Measurements from ENCODE around the gene ARID5B. TPM values are rescaled to one million over a fixed set of nuclear protein-coding genes. Genes with fewer than 3 reads are reported as not detected.

ARID5B gene
- total RNA-seq, 1 donor from 2014 or later: 22.8 TPM

DNA sequence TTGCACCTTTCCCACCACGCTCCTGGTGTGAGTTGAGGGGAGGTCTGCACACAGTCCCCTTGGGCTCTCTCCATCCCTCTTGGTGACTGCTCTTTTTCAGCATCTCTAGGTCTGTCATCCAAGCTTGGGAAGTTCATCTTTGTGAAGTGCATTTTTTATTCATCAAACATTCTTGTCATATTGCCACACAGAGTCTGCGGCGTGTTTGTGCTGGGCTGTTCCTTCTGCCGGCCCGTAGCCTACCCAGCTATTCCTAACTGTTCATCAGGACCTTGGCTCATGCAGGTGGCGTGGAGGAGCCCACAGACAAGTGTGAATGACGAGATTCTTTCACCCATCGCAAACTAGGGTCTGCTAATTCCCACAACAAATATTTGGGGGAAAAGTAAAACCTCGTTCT, 202.4 kb downstream of the ARID5B start:
- no peak for DNase-seq (ENCODE audit: low read depth)
- TF ChIP-seq CTCF (conservative IDR thresholded peaks at IDR 0.05; ENCODE audit: low read depth, low read length): no peak
- H3K4me3 ChIP-seq (ENCODE audit: low read depth, low read length): no peak overlapping the region

GRCh38 chr10:62106929-62107519, 205.5 kb downstream of the ARID5B start:
- no peak for TF ChIP-seq CTCF (conservative IDR thresholded peaks at IDR 0.05; ENCODE audit: low read depth, low read length)
- no peak for DNase-seq (ENCODE audit: low read depth)
- no peak overlapping the region for H3K4me3 ChIP-seq (ENCODE audit: low read depth, low read length)

DNA sequence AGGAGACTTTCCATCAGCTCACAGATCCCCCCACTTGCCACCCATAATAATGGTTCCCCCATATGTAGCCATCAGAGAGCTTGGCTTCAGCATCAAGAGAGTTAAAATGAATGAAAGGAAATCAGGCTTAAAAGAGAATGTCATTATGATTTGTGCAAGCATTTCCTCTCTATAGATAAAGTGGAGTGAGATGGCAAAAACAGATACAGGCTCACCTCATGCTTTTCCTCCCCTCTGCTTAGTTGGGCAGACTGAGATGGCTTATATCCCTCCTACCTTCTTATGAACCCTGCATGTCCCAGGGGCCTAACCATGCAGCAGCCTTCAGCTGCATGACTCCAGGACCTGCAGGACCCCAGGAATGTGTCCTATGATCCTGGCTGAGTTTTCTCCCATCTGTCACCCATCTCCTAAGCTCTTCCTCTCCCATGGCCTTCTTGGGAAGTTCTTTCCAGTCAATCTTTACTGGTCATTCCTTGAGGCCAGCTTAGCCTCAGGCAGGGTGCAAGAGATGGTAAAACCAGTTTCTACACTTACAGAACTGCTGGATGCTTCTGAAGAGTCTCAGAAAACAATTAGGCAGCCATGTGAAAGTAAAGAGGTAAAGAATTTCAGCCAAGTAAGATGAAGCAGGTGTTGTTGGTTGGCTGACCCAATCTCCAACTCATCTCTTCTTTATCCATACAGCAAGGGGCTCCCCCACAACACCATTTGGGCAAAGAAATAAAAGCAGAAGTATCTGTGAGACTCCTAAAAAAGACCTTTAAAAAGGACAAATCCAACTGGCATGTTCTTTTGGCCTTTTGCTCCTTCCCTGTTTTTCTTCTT, 207.5 kb downstream of the ARID5B start:
- no peak overlapping the region for H3K4me3 ChIP-seq (ENCODE audit: low read depth, low read length)
- no peak for TF ChIP-seq CTCF (conservative IDR thresholded peaks at IDR 0.05; ENCODE audit: low read depth, low read length)
- no peak for DNase-seq (ENCODE audit: low read depth)

DNA sequence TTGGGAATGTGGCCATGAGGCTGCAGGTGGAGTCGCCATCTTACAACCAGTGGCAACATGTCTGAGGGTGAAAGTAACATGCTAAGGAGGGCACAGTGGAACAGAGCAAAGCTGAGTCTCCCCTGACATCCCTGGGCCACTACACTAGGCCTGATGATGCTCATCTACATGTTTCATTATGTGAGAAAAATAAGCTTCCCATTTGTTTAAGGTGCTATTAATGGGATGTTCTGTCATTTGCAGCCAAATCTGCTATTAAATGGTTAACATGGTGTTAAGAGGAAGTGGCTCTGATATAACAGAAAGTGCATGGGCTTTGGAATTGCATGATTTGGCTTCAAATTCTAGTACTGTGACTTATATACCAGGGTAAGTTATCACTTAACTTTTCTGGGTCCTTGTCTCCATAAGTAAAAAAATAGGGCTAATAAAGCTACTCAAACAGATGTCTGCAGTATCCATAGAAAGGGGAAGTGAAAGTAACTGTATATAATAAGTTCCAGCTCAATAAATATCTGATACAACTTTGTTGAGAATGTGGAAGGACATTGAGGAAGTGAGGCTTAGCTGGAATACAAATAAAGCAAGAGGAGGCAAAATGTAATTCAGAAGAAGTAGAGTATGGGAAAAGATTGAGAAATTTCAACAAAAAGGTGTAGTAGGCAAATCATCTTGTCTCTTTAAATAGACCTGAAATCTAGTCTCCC, 208.2 kb downstream of the ARID5B start:
- no peak for TF ChIP-seq CTCF (conservative IDR thresholded peaks at IDR 0.05; ENCODE audit: low read depth, low read length)
- DNase-seq (ENCODE audit: low read depth): no peak
- H3K4me3 ChIP-seq (ENCODE audit: low read depth, low read length): no peak overlapping the region

- DNase-seq (ENCODE audit: low read depth): no peak
- TF ChIP-seq CTCF (conservative IDR thresholded peaks at IDR 0.05; ENCODE audit: low read depth, low read length): no peak
- H3K4me3 ChIP-seq (ENCODE audit: low read depth, low read length): no peak overlapping the region
These were observed 210.8 kb downstream of the ARID5B start for GRCh38 chr10:62112300-62112699.

GRCh38 chr10:62112963-62113362, 211.5 kb downstream of the ARID5B start:
- DNase-seq (ENCODE audit: low read depth): no peak
- TF ChIP-seq CTCF (conservative IDR thresholded peaks at IDR 0.05; ENCODE audit: low read depth, low read length): no peak

More at GRCh38 chr10:62112963-62113362, 211.5 kb downstream of the ARID5B start:
- H3K4me3 ChIP-seq (ENCODE audit: low read depth, low read length): no peak overlapping the region
